ENCODE measurements around the gene PLCB1. TPM values are rescaled to one million over a fixed set of nuclear protein-coding genes. Genes with fewer than 3 reads are reported as not detected.

Gene PLCB1
- total and polyA plus RNA-seq, 2 experiments from 2014 or later, result 14.9 to 20.7 TPM

GRCh38 chr20:8777911-8778310, 645.8 kb downstream of the PLCB1 start:
- H3K27ac ChIP-seq (ENCODE audit: low read depth), result no peak overlapping the region
- no peaks in the 10 kb centered on the region for H3F3A ChIP-seq (replicated peaks; ENCODE audit: low read depth)
- ATAC-seq (no peak), DNase-seq (ENCODE audit: low spot score) (no peak)
- no peaks in the 10 kb centered on the region for H3K4me1 Mint-ChIP-seq
- H3K9me2 ChIP-seq (ENCODE audit: insufficient read depth), result no peaks in the 10 kb centered on the region; the same call in 1 of the 2 replicates
- H4K20me1 ChIP-seq (replicated peaks; ENCODE audit: insufficient read depth), result no peaks in the 10 kb centered on the region
- H2AFZ ChIP-seq, result no peak overlapping the region
- H3K36me3 Mint-ChIP-seq (ENCODE audit: low read depth), result peaks cover 5% of the 10 kb centered on the region; the same call in 1 of the 3 replicates
- no peaks in the 10 kb centered on the region; the same call in 2 of the 3 replicates for H3K9me3 Mint-ChIP-seq
- no peak overlapping the region for H3K4me3 Mint-ChIP-seq
- H3K4me2 ChIP-seq, result no peak overlapping the region
- TF ChIP-seq ZNF114 (CRISPR knock-in tag; IDR thresholded peaks at IDR 0.05) (no peak), EZH2phosphoT487 (IDR thresholded peaks at IDR 0.05; ENCODE audit: unreplicated experiment) (no peak), ZNF331 (CRISPR knock-in tag; IDR thresholded peaks at IDR 0.05; ENCODE audit: low read depth) (no peak), REST (IDR thresholded peaks at IDR 0.05; ENCODE audit: unreplicated experiment) (no peak), STAT1 (IDR thresholded peaks at IDR 0.05; ENCODE audit: unreplicated experiment) (no peak), JUNB (IDR thresholded peaks at IDR 0.05; ENCODE audit: unreplicated experiment) (no peak)
- TF ChIP-seq, protein P1, sequence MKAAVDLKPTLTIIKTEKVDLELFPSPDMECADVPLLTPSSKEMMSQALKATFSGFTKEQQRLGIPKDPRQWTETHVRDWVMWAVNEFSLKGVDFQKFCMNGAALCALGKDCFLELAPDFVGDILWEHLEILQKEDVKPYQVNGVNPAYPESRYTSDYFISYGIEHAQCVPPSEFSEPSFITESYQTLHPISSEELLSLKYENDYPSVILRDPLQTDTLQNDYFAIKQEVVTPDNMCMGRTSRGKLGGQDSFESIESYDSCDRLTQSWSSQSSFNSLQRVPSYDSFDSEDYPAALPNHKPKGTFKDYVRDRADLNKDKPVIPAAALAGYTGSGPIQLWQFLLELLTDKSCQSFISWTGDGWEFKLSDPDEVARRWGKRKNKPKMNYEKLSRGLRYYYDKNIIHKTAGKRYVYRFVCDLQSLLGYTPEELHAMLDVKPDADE (IDR thresholded peaks at IDR 0.05), result no peak
- no peaks in the 10 kb centered on the region for H3K79me2 ChIP-seq (replicated peaks; ENCODE audit: insufficient read depth)
- H3K4me1 ChIP-seq (ENCODE audit: insufficient read depth), result no peaks in the 10 kb centered on the region
- no peak overlapping the region for H3K4me3 ChIP-seq
- no peaks in the 10 kb centered on the region for H3K27me3 ChIP-seq (ENCODE audit: insufficient read depth)
- peaks cover 2% of the 10 kb centered on the region for H3K27me3 Mint-ChIP-seq (ENCODE audit: insufficient read depth, low read depth, poor library complexity)
- H3K27ac Mint-ChIP-seq, result no peak overlapping the region
- H3K36me3 ChIP-seq (ENCODE audit: insufficient read depth), result no peaks in the 10 kb centered on the region

DNA sequence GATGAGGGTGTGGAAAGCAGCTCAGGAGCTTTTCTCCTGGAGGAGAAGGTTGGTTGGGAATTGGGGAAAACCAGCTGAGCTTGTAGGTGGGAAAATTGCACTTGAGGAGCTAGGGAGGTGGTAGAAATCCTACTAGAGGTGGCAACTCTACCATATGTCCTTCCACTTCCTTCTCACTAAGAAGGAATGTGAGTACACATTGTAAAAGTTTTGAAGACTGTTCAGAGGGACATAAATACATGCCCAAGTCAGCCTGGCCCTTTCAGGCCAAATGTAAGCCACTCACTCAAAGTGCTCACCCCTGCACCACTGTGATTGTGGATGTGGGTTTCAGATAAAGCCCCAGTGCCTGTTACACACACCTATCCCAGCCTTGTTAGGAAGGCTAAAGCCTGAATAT, 646.3 kb downstream of the PLCB1 start:
- no peak overlapping the region for H3K4me2 ChIP-seq
- no peaks in the 10 kb centered on the region; the same call in 2 of the 3 replicates for H3K9me3 Mint-ChIP-seq
- TF ChIP-seq, protein P1 (IDR thresholded peaks at IDR 0.05), result no peak
- TF ChIP-seq EZH2 (IDR thresholded peaks at IDR 0.05; ENCODE audit: low read depth, unreplicated experiment), result no peak
- peaks cover 5% of the 10 kb centered on the region; the same call in 1 of the 3 replicates for H3K36me3 Mint-ChIP-seq (ENCODE audit: low read depth)
- no peaks in the 10 kb centered on the region for H3K4me1 Mint-ChIP-seq
- H3K27ac ChIP-seq (ENCODE audit: low read depth), result no peak overlapping the region
- H3K27me3 ChIP-seq (ENCODE audit: insufficient read depth), result no peaks in the 10 kb centered on the region
- no peaks in the 10 kb centered on the region for H3K4me1 ChIP-seq (ENCODE audit: insufficient read depth)
- no peaks in the 10 kb centered on the region for H3K36me3 ChIP-seq (ENCODE audit: insufficient read depth)
- DNase-seq (ENCODE audit: low spot score), result no peak
- ATAC-seq, result no peak
- H3K4me3 Mint-ChIP-seq, result no peak overlapping the region
- no peak overlapping the region for H3K4me3 ChIP-seq
- H3K9me2 ChIP-seq (ENCODE audit: insufficient read depth), result no peaks in the 10 kb centered on the region; the same call in 1 of the 2 replicates
- H3K27me3 Mint-ChIP-seq (ENCODE audit: insufficient read depth, low read depth, poor library complexity), result peaks cover 2% of the 10 kb centered on the region
- H3K27ac Mint-ChIP-seq, result no peak overlapping the region
- no peaks in the 10 kb centered on the region for H3K79me2 ChIP-seq (replicated peaks; ENCODE audit: insufficient read depth)
- H3F3A ChIP-seq (replicated peaks; ENCODE audit: low read depth), result no peaks in the 10 kb centered on the region
- H4K20me1 ChIP-seq (replicated peaks; ENCODE audit: insufficient read depth), result no peaks in the 10 kb centered on the region
- no peak overlapping the region for H2AFZ ChIP-seq
